HG03097 (cell line): ENCODE measurements around the gene IFNA1.
"Not testable (repeated sequence)": the region's sequence is repeated elsewhere in the genome, so short reads cannot be mapped to it uniquely, and the experiment has no call there.

Experiments
- ATAC-seq: cut with Tn5 transposase; IDR thresholded peaks from one replicate; pipeline ENCODE4 v1.9.1; 2021; ENCODE audit not compliant: unreplicated experiment, low FRiP score

IFNA1 gene

GRCh38 chr9:21443849-21444625, 3.8 kb downstream of the IFNA1 start:
- ATAC-seq: peak; percentile 94

- ATAC-seq: not testable (repeated sequence)
Observed at GRCh38 chr9:21449312-21449711, 9.1 kb downstream of the IFNA1 start.

- no peak for ATAC-seq
Observed at GRCh38 chr9:21450733-21451394, 10.6 kb downstream of the IFNA1 start.

GRCh38 chr9:21452681-21453080, 12.4 kb downstream of the IFNA1 start:
- no peak for ATAC-seq

GRCh38 chr9:21454149-21454548, 13.9 kb downstream of the IFNA1 start:
- ATAC-seq: no peak

GRCh38 chr9:21455320-21455719, 15.1 kb downstream of the IFNA1 start:
- no peak for ATAC-seq

- ATAC-seq: no peak
Observed at GRCh38 chr9:21461377-21461776, 21.1 kb downstream of the IFNA1 start.

GRCh38 chr9:21465138-21465537, 24.9 kb downstream of the IFNA1 start:
- ATAC-seq: no peak

GRCh38 chr9:21465859-21466518, 25.8 kb downstream of the IFNA1 start:
- no peak for ATAC-seq

- ATAC-seq: no peak
Observed at GRCh38 chr9:21470126-21470525, 29.9 kb downstream of the IFNA1 start.

GRCh38 chr9:21473236-21473635, 33.0 kb downstream of the IFNA1 start:
- no peak for ATAC-seq

- ATAC-seq: no peak
Observed at GRCh38 chr9:21477466-21477865, 37.2 kb downstream of the IFNA1 start.

GRCh38 chr9:21479152-21479702, 39.0 kb downstream of the IFNA1 start:
- ATAC-seq: no peak

GRCh38 chr9:21481470-21482056, 41.3 kb downstream of the IFNA1 start:
- ATAC-seq: no peak

- ATAC-seq: no peak
Observed at GRCh38 chr9:21482213-21482612, 42.0 kb downstream of the IFNA1 start, which contains the start of gene IFNE. TSS of gene IFNE (minus strand) at chr9:21482313. CDS start at chr9:21481694, 619 bp downstream.
